GM23338 (cell line): ENCODE data around the gene PERCC1. TPM values are rescaled to one million over a fixed set of nuclear protein-coding genes. Genes with fewer than 3 reads are reported as not detected.

Source experiments
- EZH2 ChIP-seq: fragments of 200-600 bp; sonication (generic); IDR thresholded peaks from one replicate; pipeline ENCODE4 v1.8.0; 2017; ENCODE audit warnings: antibody characterized with exemption, mild to moderate bottlenecking, low read depth; ENCODE audit not compliant: unreplicated experiment
- POLR2AphosphoS5 ChIP-seq: IDR thresholded peaks from 2 replicates; pipeline ENCODE4 v1.6.1; 2016; ENCODE audit warnings: antibody characterized with exemption, low read depth
- REST ChIP-seq: IDR thresholded peaks from one replicate; pipeline ENCODE4 v1.6.1; 2018; ENCODE audit warnings: antibody characterized with exemption; ENCODE audit not compliant: unreplicated experiment
- STAT1 ChIP-seq: IDR thresholded peaks from one replicate; pipeline ENCODE4 v1.6.1; 2016; ENCODE audit warnings: antibody characterized with exemption; ENCODE audit not compliant: unreplicated experiment
- ZNF462 ChIP-seq: fragments of 250-450 bp; sonication (Bioruptor Pico); IDR thresholded peaks from 2 replicates; pipeline ENCODE4 v1.5.0; 2020; ENCODE audit warnings: mild to moderate bottlenecking, moderate library complexity
- polyA plus RNA-seq: library from polyadenylated mRNA; unstranded; fragments of >200 nt; fragmentation: Nextera tagmentation; extraction: Ambion mirVana; gene quantifications from 2 replicates; pipeline ENCODE4 v1.2.1, GENCODE V29; 2016
- total RNA-seq: library from RNA; depleted of rRNA; stranded (reverse); fragments of >200 nt; shearing (Covaris generic); gene quantifications from 2 replicates; pipeline ENCODE4 v1.2.3, GENCODE V29; 2014

Gene PERCC1
- total and polyA plus RNA-seq, 2 experiments from 2014 or later = not detected

DNA sequence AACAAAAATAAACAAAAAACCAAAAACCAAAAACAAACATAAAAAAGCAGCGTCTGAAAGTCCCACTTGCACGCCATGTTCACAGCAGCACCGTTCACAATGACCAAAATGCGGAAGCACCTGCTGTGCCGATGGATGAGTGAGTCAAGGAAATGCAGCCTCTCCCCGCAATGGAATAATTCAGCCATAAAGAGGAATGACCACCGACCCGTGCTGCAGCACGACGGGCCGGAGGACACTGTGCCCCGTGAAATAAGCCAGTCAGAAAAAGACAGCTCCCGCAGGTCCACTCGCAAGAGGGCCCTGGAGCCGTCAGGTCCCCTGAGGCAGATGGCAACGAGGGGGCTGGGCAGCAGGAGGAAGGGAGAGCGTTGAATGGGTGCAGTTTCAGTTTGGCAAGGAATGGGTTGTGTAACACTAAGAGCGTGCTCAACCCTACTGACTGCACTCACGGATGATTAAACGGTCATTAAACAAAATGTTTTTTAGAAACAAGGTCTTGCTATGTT, 38.9 kb downstream of the PERCC1 start (continued):
- TF ChIP-seq ZNF462 (CRISPR knock-in tag) (no peak), EZH2 (no peak), STAT1 (no peak), REST (no peak), POLR2AphosphoS5 (no peak)
